GM12864 (cell line): ENCODE measurements around the gene PDF.
"Not testable (repeated sequence)": the region's sequence is repeated elsewhere in the genome, so short reads cannot be mapped to it uniquely, and the experiment has no call there.

Source experiments
- DNase-seq: peaks from one replicate; pipeline ENCODE4 v3.0.0-alpha.2; 2011; ENCODE audit warnings: low read depth
- H3K4me3 ChIP-seq: 2 replicates; pipeline ENCODE4 v1.5.1; 2011; ENCODE audit warnings: mild to moderate bottlenecking, low read depth, low read length, control low read depth
- TF ChIP-seq, protein P1 (sequence below): IDR thresholded peaks from 2 replicates; pipeline ENCODE4 v1.5.1; 2011; ENCODE audit warnings: low read depth, mild to moderate bottlenecking, moderate library complexity, low read length, control low read depth, inconsistent platforms; ENCODE audit errors: missing control alignments

PDF gene

DNA sequence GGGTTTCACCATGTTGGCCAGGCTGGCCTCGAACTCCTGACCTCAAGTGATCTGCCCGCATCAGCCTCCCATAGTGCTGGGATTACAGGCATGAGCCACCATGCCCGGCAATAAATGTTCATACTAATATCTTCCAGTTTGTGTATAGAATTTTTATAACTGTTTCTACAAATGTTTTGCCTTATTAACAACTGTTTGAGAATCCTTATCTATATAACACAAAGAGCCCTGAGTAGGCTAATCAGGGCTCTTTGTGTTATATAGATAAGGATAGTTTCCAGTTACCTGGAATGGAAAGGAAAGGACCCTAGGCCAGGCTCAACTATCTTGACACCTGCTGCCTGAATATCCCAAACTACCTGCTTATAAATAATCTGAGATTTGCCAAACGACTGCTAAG lies 38.5 kb upstream of the PDF start:
- H3K4me3 ChIP-seq = no peak overlapping the region
- TF ChIP-seq, protein P1, sequence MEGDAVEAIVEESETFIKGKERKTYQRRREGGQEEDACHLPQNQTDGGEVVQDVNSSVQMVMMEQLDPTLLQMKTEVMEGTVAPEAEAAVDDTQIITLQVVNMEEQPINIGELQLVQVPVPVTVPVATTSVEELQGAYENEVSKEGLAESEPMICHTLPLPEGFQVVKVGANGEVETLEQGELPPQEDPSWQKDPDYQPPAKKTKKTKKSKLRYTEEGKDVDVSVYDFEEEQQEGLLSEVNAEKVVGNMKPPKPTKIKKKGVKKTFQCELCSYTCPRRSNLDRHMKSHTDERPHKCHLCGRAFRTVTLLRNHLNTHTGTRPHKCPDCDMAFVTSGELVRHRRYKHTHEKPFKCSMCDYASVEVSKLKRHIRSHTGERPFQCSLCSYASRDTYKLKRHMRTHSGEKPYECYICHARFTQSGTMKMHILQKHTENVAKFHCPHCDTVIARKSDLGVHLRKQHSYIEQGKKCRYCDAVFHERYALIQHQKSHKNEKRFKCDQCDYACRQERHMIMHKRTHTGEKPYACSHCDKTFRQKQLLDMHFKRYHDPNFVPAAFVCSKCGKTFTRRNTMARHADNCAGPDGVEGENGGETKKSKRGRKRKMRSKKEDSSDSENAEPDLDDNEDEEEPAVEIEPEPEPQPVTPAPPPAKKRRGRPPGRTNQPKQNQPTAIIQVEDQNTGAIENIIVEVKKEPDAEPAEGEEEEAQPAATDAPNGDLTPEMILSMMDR = no peak
- no peak for DNase-seq

DNA sequence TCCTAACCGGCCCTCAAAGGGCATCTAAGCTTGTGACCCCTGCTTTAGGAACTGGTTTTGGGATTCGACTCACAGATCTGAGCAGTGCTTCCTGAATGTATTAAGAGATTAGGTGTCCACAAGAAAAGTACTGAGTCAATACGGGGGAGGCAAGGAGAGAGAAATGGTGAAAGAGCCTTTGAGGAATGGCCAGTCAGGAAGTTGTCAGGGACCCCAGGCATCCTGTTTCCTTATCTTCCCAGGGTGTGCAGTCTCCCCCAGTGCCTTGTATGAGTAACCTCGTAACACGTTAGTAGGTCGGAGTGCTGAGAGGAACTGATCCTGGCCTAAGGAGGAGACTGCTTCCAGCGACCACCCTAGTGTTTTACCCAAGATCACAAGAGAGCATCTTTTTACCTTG lies 37.6 kb upstream of the PDF start:
- TF ChIP-seq, protein P1 = no peak
- DNase-seq = no peak
- no peak overlapping the region for H3K4me3 ChIP-seq

DNA sequence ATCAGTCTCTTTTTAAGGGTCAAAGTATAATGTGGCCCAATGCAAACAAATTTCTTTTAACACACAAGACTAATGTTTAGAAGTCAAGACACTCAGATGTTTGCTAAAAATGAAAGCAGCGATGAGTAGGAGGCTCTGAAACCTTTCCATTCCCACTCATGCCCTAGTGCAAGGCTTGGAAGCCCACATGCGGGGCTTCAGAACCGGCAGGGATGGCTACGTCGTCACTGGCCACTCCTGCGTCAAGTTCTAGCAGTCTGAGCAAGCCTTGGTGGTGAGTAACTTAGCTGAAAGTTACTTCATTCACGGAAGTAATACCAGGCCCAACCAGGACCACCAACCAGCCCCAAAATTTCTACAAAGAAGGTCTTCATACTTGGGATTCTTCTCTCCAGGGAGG lies 36.0 kb upstream of the PDF start:
- no peak overlapping the region for H3K4me3 ChIP-seq
- DNase-seq = no peak
- TF ChIP-seq, protein P1 = no peak

DNA sequence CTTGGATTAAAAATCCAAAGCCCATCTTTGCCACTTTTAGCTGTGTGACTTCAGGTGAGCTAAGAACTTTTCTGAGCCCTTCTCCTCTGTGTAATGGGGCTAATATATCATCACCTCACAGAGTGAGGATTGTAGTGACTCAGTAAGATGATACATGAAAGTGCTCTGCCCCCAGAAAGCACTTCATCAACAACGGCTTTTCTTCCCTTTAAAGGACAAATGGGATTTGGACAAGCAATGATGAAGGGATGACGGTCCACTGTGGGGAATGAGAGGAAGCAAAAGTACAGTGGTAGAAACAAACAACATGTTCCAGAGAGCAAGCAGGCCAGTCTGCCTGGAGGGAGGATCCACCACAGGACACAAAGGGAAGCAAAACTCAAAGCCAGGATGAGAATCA lies 35.5 kb upstream of the PDF start:
- no peak overlapping the region for H3K4me3 ChIP-seq
- TF ChIP-seq, protein P1 = no peak
- no peak for DNase-seq

DNA sequence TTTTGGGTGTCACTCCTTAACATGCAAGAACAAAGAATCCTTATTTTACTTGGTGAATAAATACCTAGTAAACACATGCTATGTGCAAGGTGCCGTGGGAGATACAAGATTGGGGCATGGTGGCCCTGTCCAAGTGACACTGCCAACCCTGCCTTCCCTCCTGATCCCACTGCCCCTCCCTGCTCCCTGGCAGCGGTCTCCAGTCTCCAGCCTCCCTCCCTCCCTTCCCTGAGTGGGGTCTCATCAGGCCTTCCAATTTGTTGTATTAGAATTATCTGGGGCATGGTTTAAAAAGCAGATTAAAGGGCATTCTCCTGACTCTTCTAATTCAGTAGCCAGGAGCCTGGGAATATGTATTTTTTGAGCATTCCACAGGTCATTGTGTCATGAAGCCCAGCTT lies 33.7 kb upstream of the PDF start:
- no peak overlapping the region for H3K4me3 ChIP-seq
- DNase-seq = no peak
- TF ChIP-seq, protein P1 = no peak

DNA sequence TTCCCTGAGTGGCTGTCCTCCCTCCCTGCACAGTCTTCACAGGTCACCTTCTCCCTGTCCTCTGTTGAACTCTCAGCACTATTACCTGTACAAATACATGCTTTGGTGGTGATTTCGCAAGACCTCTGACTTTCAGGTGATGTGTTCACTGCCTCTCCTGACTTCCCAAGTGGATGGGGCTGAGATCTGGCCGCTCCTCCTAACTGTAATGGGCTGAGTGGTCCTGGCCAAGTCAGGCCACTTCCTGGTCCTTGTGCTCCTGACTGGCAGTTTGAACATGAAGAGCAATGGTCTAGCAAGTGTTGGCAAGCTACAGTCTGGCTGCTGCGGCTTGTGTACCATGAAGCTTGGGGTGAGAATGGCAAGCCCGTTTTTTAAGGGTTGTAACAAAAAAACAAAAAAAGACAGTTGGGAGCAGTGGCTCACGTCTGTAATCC lies 32.9 kb upstream of the PDF start:
- DNase-seq = no peak
- TF ChIP-seq, protein P1 = no peak
- no peak overlapping the region for H3K4me3 ChIP-seq

DNA sequence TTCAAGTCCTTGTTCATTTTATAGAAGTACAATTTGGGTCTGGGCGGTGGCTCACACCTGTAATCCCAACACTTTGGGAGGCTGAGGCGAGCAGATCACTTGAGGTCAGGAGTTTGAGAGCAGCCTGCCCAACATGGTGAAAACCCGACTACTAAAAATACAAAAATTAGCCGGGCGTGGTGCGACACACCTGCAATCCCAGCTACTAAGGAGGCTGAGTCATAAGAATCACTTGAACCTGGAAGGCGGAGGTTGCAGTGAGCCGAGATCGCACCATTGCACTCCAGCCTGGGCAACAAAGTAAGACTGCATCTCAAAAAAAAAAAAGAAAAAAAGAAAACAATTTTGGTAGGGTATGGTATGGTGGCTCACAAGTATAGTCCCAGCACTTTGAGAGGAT lies 29.7 kb upstream of the PDF start:
- not testable (repeated sequence) for H3K4me3 ChIP-seq, DNase-seq
